Activated CD8-positive, alpha-beta T cell treated with anti-CD3 and anti-CD28 coated beads for 36 hours (primary cell): ENCODE results near the gene TOP1. TPM values are rescaled to one million over a fixed set of nuclear protein-coding genes. Genes with fewer than 3 reads are reported as not detected.

ENCODE experiments used
- ATAC-seq: fragments of 200-7000 bp; cut with Tn5 transposase; one replicate; pipeline ENCODE4 v1.10.0; 2021; ENCODE audit warnings: mild to moderate bottlenecking, moderate library complexity
- CTCF ChIA-PET: fragments of 350-600 bp; sonication (Branson Sonifier 250); formaldehyde crosslinking; loops from one replicate; lab custom pipeline; 2021; ENCODE audit warnings: antibody characterized with exemption; lab: Charles Lee
- POLR2A ChIA-PET: fragments of 350-600 bp; sonication (Branson Sonifier 250); formaldehyde crosslinking; loops from one replicate; lab custom pipeline; 2021; ENCODE audit warnings: antibody characterized with exemption; lab: Charles Lee
- DNase-seq: peaks from one replicate; pipeline ENCODE4 v3.0.0-alpha.2; 2020
- H3K27ac Mint-ChIP-seq: one replicate; pipeline ENCODE4 v1.8.0; 2021; ENCODE audit warnings: mild to moderate bottlenecking, mixed read lengths
- H3K27me3 Mint-ChIP-seq: one replicate; pipeline ENCODE4 v1.8.0; 2021; ENCODE audit warnings: mixed read lengths
- H3K36me3 Mint-ChIP-seq: one replicate; pipeline ENCODE4 v1.8.0; 2021; ENCODE audit warnings: low read depth, mixed read lengths
- H3K4me1 Mint-ChIP-seq: one replicate; pipeline ENCODE4 v1.8.0; 2021; ENCODE audit warnings: low read depth, mixed read lengths
- H3K4me3 Mint-ChIP-seq: one replicate; pipeline ENCODE4 v1.8.0; 2021; ENCODE audit warnings: mild to moderate bottlenecking, moderate library complexity, mixed read lengths
- H3K9me3 Mint-ChIP-seq: one replicate; pipeline ENCODE4 v1.8.0; 2021; ENCODE audit warnings: mixed read lengths
- intact Hi-C: fragments of 100-400 bp; cut with micrococcal nuclease; formaldehyde crosslinking; loops from one replicate; pipeline ENCODE4 v1.10.0; 2022
- total RNA-seq, 2 experiments: library from RNA; stranded (reverse); gene quantifications; one replicate each; pipeline ENCODE4 v1.2.3, GENCODE V29; 2021
- TF ChIP-seq, protein P1 (sequence below): fragments of 200-600 bp; IDR thresholded peaks from one replicate; pipeline ENCODE4 v1.8.0; 2022; ENCODE audit warnings: antibody characterized with exemption, mild to moderate bottlenecking

TOP1 gene
- total RNA-seq, 2 experiments from 2014 or later: 81.0 to 81.1 TPM

DNA sequence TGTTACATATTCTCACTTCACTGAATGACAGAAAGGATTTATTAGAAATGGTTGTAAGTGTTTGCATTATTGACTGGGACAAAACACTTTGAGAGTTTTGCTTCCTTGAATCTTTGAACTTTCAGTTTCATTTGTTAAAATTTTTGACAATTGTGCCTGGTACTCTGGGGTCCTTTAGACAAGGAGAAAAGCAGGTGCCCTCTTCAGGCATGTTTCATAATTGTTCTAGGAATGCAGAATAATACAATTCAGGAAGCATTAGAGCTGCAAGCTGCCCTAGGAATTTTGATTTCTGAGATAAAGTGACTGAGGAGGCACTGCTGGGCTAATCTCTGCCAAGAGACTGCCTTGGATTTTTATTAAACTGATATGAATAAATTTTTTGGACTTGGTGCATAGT, 49.7 kb downstream of the TOP1 start:
- DNase-seq: no peak
- Mint-ChIP-seq H3K27me3 (no peaks in the 10 kb centered on the region), H3K36me3 (peaks cover 28% of the 10 kb centered on the region), H3K4me3 (no peak overlapping the region), H3K9me3 (no peaks in the 10 kb centered on the region), H3K27ac (peak overlapping the region; percentile 24), H3K4me1 (peaks cover 44% of the 10 kb centered on the region)
- ChIA-PET POLR2A (no interaction called here), CTCF (interaction anchor here (0.6 to 4.4 kb wide), 4 partner anchors 10 to 90 kb away, joined by 3 to 23 read pairs (median 6); no protein-coding TSS in a partner anchor)
- intact Hi-C loops: no loop called here
- TF ChIP-seq, protein P1, sequence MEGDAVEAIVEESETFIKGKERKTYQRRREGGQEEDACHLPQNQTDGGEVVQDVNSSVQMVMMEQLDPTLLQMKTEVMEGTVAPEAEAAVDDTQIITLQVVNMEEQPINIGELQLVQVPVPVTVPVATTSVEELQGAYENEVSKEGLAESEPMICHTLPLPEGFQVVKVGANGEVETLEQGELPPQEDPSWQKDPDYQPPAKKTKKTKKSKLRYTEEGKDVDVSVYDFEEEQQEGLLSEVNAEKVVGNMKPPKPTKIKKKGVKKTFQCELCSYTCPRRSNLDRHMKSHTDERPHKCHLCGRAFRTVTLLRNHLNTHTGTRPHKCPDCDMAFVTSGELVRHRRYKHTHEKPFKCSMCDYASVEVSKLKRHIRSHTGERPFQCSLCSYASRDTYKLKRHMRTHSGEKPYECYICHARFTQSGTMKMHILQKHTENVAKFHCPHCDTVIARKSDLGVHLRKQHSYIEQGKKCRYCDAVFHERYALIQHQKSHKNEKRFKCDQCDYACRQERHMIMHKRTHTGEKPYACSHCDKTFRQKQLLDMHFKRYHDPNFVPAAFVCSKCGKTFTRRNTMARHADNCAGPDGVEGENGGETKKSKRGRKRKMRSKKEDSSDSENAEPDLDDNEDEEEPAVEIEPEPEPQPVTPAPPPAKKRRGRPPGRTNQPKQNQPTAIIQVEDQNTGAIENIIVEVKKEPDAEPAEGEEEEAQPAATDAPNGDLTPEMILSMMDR: no peak
- ATAC-seq: peak; percentile 27

DNA sequence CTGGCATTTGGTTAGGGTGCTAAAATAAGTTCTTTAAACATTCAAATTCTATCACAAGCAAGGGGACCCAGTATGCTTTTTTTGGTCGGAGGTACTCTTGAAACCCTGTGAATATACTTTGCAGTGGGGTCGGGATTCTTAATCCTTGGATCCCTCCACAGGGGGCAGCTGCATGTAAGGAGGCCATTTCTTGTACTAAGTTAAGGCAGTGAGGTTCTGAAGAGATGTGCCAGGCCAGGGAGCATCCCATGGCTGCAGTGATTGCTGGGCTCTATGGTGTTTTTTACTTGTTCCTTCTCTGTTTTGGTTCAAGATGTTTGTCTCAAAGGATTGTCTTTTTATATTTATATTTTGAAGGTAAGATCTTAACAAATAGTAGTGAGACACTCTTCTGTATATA, 50.4 kb downstream of the TOP1 start:
- peaks cover 42% of the 10 kb centered on the region for H3K4me1 Mint-ChIP-seq
- H3K36me3 Mint-ChIP-seq: peaks cover 33% of the 10 kb centered on the region
- intact Hi-C loops: no loop called here
- H3K27ac Mint-ChIP-seq: peak overlapping the region; percentile 12
- ChIA-PET CTCF (interaction anchor here (0.6 to 4.4 kb wide), 6 partner anchors 11 to 116 kb away, joined by 3 to 23 read pairs (median 4); no protein-coding TSS in a partner anchor), POLR2A (no interaction called here)
- H3K9me3 Mint-ChIP-seq: no peaks in the 10 kb centered on the region
- no peak overlapping the region for H3K4me3 Mint-ChIP-seq
- TF ChIP-seq, protein P1: no peak
- H3K27me3 Mint-ChIP-seq: no peaks in the 10 kb centered on the region
- ATAC-seq (no peak), DNase-seq (no peak)

DNA sequence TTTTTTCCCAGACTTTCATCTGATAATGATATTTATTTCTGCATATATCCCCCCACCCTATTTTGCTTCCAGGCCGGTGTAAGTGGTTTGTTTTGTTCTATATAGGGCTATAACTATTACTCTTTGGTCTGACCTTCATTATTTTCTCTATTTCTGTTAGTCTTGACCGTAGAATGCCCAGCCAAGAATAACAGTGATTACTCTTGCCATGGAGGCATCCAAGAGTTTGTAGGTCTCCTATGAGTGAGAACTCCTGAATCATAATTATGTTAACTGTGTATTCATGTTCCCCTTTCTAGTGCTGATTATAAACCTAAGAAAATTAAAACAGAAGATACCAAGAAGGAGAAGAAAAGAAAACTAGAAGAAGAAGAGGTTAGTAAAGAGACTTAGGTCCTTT, 52.2 kb downstream of the TOP1 start:
- Mint-ChIP-seq H3K27ac (peak overlapping the region; percentile 61), H3K36me3 (peaks cover 46% of the 10 kb centered on the region), H3K4me1 (peaks cover 35% of the 10 kb centered on the region), H3K4me3 (no peak overlapping the region), H3K27me3 (no peaks in the 10 kb centered on the region), H3K9me3 (no peaks in the 10 kb centered on the region)
- DNase-seq (no peak), ATAC-seq (no peak)
- intact Hi-C loops: loop anchor here (5.0 kb wide), 1 partner anchor 34 kb away; no protein-coding TSS in a partner anchor
- POLR2A ChIA-PET: no interaction called here
- TF ChIP-seq, protein P1: no peak
- CTCF ChIA-PET: interaction anchor here (1.2 to 4.4 kb wide), 5 partner anchors 14 to 118 kb away, joined by 3 to 23 read pairs (median 4); no protein-coding TSS in a partner anchor

DNA sequence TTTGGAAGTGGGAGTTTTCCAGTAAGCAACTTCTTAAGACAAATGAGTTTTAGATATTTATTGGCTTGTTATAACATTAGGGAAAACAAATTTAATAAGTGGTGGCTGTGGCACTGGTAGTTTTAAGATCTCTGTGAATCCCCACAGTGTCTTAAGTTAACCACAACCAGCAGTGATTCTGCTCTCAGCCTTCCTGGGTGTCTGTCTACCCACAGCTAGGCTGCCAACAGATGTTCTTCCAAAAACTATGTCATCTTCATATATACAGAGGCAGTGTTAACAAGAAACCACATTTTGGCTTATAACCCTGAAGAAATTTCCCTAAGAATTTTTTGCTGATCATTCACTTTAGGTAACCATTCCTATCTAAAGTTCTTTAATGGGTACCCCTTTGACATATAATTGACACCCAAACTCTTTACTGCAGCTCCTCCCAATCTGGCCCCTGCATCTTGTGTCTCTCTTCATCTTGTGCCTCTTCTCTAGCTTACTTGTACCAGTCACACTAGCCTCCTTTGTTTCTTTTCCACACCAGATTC, 52.7 kb downstream of the TOP1 start:
- Mint-ChIP-seq H3K4me3 (no peak overlapping the region), H3K9me3 (no peaks in the 10 kb centered on the region), H3K27ac (peak overlapping the region; percentile 61), H3K27me3 (no peaks in the 10 kb centered on the region), H3K4me1 (peaks cover 32% of the 10 kb centered on the region), H3K36me3 (peaks cover 46% of the 10 kb centered on the region)
- TF ChIP-seq, protein P1: no peak
- DNase-seq (no peak), ATAC-seq (no peak)
- ChIA-PET CTCF (interaction anchor here (1.2 to 4.4 kb wide), 5 partner anchors 14 to 118 kb away, joined by 3 to 23 read pairs (median 6); no protein-coding TSS in a partner anchor), POLR2A (no interaction called here)
- intact Hi-C loops: loop anchor here (5.0 kb wide), 1 partner anchor 34 kb away; no protein-coding TSS in a partner anchor

DNA sequence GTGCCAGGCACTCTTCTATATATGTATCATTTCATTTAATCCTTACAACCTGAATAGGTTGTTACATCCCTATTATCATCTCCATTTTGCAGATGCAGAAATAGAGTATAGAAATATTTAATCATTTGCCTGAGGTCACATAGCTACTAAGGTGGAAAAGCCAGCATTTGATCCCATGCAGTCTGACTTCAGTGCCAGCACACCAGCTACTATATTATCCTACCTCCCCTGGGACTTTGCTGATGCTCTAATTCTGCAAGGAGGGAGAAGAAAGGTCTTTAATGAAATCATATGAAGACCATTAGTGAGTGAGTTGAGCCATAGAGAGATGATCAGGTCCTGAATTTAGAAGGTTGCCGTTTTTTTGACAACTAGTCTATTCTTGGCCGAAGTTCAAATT, 53.7 kb downstream of the TOP1 start:
- POLR2A ChIA-PET: no interaction called here
- intact Hi-C loops: loop anchor here (5.0 kb wide), 1 partner anchor 35 kb away; no protein-coding TSS in a partner anchor
- CTCF ChIA-PET: interaction anchor here (1.7 to 4.4 kb wide), 3 partner anchors 13 to 114 kb away, joined by 6 to 23 read pairs (median 7); no protein-coding TSS in a partner anchor
- ATAC-seq: no peak
- TF ChIP-seq, protein P1: no peak
- no peaks in the 10 kb centered on the region for H3K27me3 Mint-ChIP-seq
- H3K4me3 Mint-ChIP-seq: no peak overlapping the region
- no peak for DNase-seq
- H3K27ac Mint-ChIP-seq: no peak overlapping the region
- no peaks in the 10 kb centered on the region for H3K9me3 Mint-ChIP-seq
- peaks cover 31% of the 10 kb centered on the region for H3K4me1 Mint-ChIP-seq
- H3K36me3 Mint-ChIP-seq: peaks cover 48% of the 10 kb centered on the region
